Hepatocyte (in vitro differentiated cells): Measurements from ENCODE around the gene USHBP1.

ENCODE experiments used
- EZH2phosphoT487 ChIP-seq: fragments of 200-600 bp; sonication (generic); IDR thresholded peaks from one replicate; pipeline ENCODE4 v1.6.1; 2018; ENCODE audit warnings: antibody characterized with exemption, mild to moderate bottlenecking, low read depth, moderate library complexity; ENCODE audit not compliant: unreplicated experiment, severe bottlenecking
- TF ChIP-seq, protein P1 (sequence below): fragments of 200-600 bp; sonication (generic); IDR thresholded peaks from 2 replicates; pipeline ENCODE4 v1.5.1; 2016; ENCODE audit warnings: antibody characterized with exemption, mild to moderate bottlenecking; ENCODE audit not compliant: poor library complexity

GRCh38 chr19:17282488-17283125 is 18.1 kb upstream of the USHBP1 start:
- TF ChIP-seq, protein P1, sequence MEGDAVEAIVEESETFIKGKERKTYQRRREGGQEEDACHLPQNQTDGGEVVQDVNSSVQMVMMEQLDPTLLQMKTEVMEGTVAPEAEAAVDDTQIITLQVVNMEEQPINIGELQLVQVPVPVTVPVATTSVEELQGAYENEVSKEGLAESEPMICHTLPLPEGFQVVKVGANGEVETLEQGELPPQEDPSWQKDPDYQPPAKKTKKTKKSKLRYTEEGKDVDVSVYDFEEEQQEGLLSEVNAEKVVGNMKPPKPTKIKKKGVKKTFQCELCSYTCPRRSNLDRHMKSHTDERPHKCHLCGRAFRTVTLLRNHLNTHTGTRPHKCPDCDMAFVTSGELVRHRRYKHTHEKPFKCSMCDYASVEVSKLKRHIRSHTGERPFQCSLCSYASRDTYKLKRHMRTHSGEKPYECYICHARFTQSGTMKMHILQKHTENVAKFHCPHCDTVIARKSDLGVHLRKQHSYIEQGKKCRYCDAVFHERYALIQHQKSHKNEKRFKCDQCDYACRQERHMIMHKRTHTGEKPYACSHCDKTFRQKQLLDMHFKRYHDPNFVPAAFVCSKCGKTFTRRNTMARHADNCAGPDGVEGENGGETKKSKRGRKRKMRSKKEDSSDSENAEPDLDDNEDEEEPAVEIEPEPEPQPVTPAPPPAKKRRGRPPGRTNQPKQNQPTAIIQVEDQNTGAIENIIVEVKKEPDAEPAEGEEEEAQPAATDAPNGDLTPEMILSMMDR: peak; percentile 87
- TF ChIP-seq EZH2phosphoT487: no peak
